Trophoblast cell (in vitro differentiated cells and primary cell): ENCODE results near the gene BPIFA1.

Source experiments
- DNase-seq, 2 donors: peaks; one replicate each; pipeline ENCODE4 v3.0.0-alpha.2; 2016
- H2AFZ ChIP-seq: 2 replicates; pipeline ENCODE4 v1.6.1; 2013; ENCODE audit warnings: low read length, moderate library complexity, mild to moderate bottlenecking; ENCODE audit not compliant: insufficient read depth, poor library complexity
- H2AK5ac ChIP-seq: 2 replicates; pipeline ENCODE4 v1.6.1; 2013; ENCODE audit warnings: mild to moderate bottlenecking, low read length
- H2BK120ac ChIP-seq: 2 replicates; pipeline ENCODE4 v1.6.1; 2013; ENCODE audit warnings: low read length, mild to moderate bottlenecking, moderate library complexity; ENCODE audit not compliant: insufficient read depth, poor library complexity
- H2BK12ac ChIP-seq: 2 replicates; pipeline ENCODE4 v1.6.1; 2013; ENCODE audit warnings: mild to moderate bottlenecking, low read length, moderate library complexity
- H2BK5ac ChIP-seq: 2 replicates; pipeline ENCODE4 v1.6.1; 2013; ENCODE audit warnings: low read length, low read depth, moderate library complexity, mild to moderate bottlenecking; ENCODE audit not compliant: poor library complexity
- H3K14ac ChIP-seq: 2 replicates; pipeline ENCODE4 v1.6.1; 2013; ENCODE audit warnings: mild to moderate bottlenecking, low read length
- H3K18ac ChIP-seq: 2 replicates; pipeline ENCODE4 v1.6.1; 2013; ENCODE audit warnings: mild to moderate bottlenecking, low read length
- H3K23ac ChIP-seq: 2 replicates; pipeline ENCODE4 v1.6.1; 2013; ENCODE audit warnings: low read length
- H3K27ac ChIP-seq: 2 replicates; pipeline ENCODE4 v1.5.1; 2013; ENCODE audit warnings: low read depth, mild to moderate bottlenecking, inconsistent platforms, low read length, moderate library complexity
- H3K27me3 ChIP-seq: 2 replicates; pipeline ENCODE4 v1.6.1; 2013; ENCODE audit warnings: inconsistent platforms, mild to moderate bottlenecking, low read length, moderate library complexity; ENCODE audit not compliant: insufficient read depth
- H3K36me3 ChIP-seq, 2 experiments: 1 replicate in 1 of 2; 2 replicates in 1 of 2; pipeline ENCODE4 v1.6.1; 2013; ENCODE audit warnings: low read length in 2 of 2, mild to moderate bottlenecking in 2 of 2, moderate library complexity in 1 of 2; ENCODE audit not compliant: insufficient read depth in 2 of 2, control insufficient read depth in 1 of 2
- H3K4ac ChIP-seq: 2 replicates; pipeline ENCODE4 v1.6.1; 2013; ENCODE audit warnings: low read depth, mild to moderate bottlenecking, low read length, moderate library complexity
- H3K4me1 ChIP-seq, 2 experiments: 1 replicate in 1 of 2; 2 replicates in 1 of 2; pipeline ENCODE4 v1.6.1; 2013; ENCODE audit warnings: low read length in 2 of 2, mild to moderate bottlenecking in 2 of 2, moderate library complexity in 1 of 2; ENCODE audit not compliant: insufficient read depth in 2 of 2, control insufficient read depth in 1 of 2
- H3K4me2 ChIP-seq: 2 replicates; pipeline ENCODE4 v1.6.1; 2013; ENCODE audit warnings: inconsistent platforms, mild to moderate bottlenecking, low read length, moderate library complexity
- H3K4me3 ChIP-seq: 2 replicates; pipeline ENCODE4 v1.5.1; 2013; ENCODE audit warnings: mild to moderate bottlenecking, low read depth, low read length, inconsistent platforms
- H3K79me1 ChIP-seq: one replicate; pipeline ENCODE4 v1.6.1; 2013; ENCODE audit warnings: low read length
- H3K79me2 ChIP-seq: 2 replicates; pipeline ENCODE4 v1.6.1; 2013; ENCODE audit warnings: low read length, mild to moderate bottlenecking; ENCODE audit not compliant: control insufficient read depth, insufficient read depth, poor library complexity
- H3K9ac ChIP-seq: 2 replicates; pipeline ENCODE4 v1.6.1; 2013; ENCODE audit warnings: mild to moderate bottlenecking, low read length
- H3K9me3 ChIP-seq: 2 replicates; pipeline ENCODE4 v1.6.1; 2013; ENCODE audit warnings: low read depth, mild to moderate bottlenecking, control low read depth, inconsistent platforms, low read length; ENCODE audit not compliant: insufficient read depth
- H4K12ac ChIP-seq: 2 replicates; pipeline ENCODE4 v1.6.1; 2013; ENCODE audit warnings: low read depth, mild to moderate bottlenecking, low read length, moderate library complexity
- H4K8ac ChIP-seq: 2 replicates; pipeline ENCODE4 v1.6.1; 2013; ENCODE audit warnings: low read depth, mild to moderate bottlenecking, low read length, moderate library complexity
- H4K91ac ChIP-seq: one replicate; pipeline ENCODE4 v1.6.1; 2013; ENCODE audit warnings: low read depth, mild to moderate bottlenecking, low read length, moderate library complexity
- WGBS: extraction: QIAGEN DNeasy Blood & Tissue Kit; methylation state at CpG from one replicate; pipeline ENCODE4 v1.1.7; 2013; ENCODE audit warnings: missing lambda C conversion rate; ENCODE audit not compliant: insufficient read length, insufficient coverage; ENCODE audit errors: extremely low coverage; 5-methylcytosine and 5-hydroxymethylcytosine counted together

The BPIFA1 gene

DNA sequence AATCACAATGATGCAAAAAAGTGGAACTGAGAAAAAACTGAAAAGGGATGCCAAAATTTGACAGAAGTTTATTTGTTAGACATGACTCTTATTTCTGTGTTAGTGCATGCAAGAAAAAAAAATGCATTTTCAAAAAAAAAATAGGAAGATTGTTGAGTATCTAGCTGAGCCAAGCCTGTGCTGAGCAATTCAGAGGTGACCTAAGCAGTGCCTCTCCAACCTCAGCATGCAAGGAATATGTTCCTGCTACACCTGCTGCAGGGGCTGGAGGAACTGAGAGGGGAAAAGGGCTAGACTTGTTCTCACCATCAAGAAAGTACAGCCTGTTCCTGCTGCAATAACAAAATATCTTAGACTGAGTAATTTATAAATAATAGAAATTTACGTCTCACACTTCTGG, 43.8 kb upstream of the BPIFA1 start:
- Histone ChIP-seq H3K27me3 (no peaks in the 10 kb centered on the region), H3K4me1 (no peaks in the 10 kb centered on the region), H3K18ac (no peak overlapping the region), H3K79me2 (no peaks in the 10 kb centered on the region), H3K4ac (no peak overlapping the region), H3K4me2 (no peak overlapping the region), H2AK5ac (no peak overlapping the region), H2BK12ac (no peak overlapping the region), H2BK5ac (no peak overlapping the region), H3K9ac (no peak overlapping the region), H3K36me3 (no peaks in the 10 kb centered on the region), H4K8ac (no peak overlapping the region), H3K14ac (no peak overlapping the region), H3K9me3 (no peaks in the 10 kb centered on the region), H3K27ac (no peak overlapping the region), H3K79me1 (no peaks in the 10 kb centered on the region), H3K4me3 (no peak overlapping the region), H4K12ac (no peak overlapping the region), H4K91ac (no peak overlapping the region), H2AFZ (no peak overlapping the region), H2BK120ac (no peak overlapping the region), H3K23ac (no peak overlapping the region)
- no peak for DNase-seq
- no CpG with 5 or more reads among the region's 1 CpG for WGBS

DNA sequence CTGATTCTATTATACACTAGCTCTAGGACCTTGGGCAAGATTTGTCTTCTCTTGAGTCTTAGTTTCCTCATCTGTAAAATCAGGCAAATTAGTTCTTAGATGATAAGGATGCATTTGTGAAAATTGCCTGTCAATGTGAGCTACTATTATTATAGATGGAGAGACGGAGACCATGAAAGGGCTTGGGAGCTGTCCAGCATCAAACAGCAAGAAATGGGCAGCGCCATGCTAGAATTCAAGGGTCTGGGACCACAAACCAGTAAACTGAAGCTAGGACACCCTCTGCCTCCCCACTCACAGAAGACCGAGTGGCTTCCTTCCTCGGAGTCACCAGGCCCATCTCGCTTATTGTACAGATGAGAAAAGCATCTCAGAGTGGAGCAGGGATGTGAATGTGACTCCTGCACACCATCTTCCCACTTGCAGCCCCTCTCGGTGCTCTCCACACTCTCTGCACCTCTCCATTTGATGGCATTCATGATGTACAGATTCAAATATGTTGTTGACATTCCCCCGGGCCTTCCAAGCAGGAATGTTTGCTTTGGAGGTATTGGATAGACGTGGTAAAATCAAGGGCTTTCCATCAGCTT, 42.8 kb upstream of the BPIFA1 start:
- Histone ChIP-seq H3K23ac (no peak overlapping the region), H4K8ac (no peak overlapping the region), H3K36me3 (no peaks in the 10 kb centered on the region), H3K79me1 (no peaks in the 10 kb centered on the region), H3K9ac (no peak overlapping the region), H2BK120ac (no peak overlapping the region), H3K27me3 (no peaks in the 10 kb centered on the region), H3K4me3 (no peak overlapping the region), H3K18ac (no peak overlapping the region), H3K9me3 (no peaks in the 10 kb centered on the region), H2AFZ (no peak overlapping the region), H3K4me1 (no peaks in the 10 kb centered on the region), H2BK12ac (no peak overlapping the region), H3K4me2 (no peak overlapping the region), H3K27ac (no peak overlapping the region), H4K91ac (no peak overlapping the region), H3K79me2 (no peaks in the 10 kb centered on the region), H3K4ac (no peak overlapping the region), H2AK5ac (no peak overlapping the region), H3K14ac (no peak overlapping the region), H2BK5ac (no peak overlapping the region), H4K12ac (no peak overlapping the region)
- peak in 1 of 2 donors; percentile 18 for DNase-seq
- no CpG with 5 or more reads among the region's 8 CpGs for WGBS

DNA sequence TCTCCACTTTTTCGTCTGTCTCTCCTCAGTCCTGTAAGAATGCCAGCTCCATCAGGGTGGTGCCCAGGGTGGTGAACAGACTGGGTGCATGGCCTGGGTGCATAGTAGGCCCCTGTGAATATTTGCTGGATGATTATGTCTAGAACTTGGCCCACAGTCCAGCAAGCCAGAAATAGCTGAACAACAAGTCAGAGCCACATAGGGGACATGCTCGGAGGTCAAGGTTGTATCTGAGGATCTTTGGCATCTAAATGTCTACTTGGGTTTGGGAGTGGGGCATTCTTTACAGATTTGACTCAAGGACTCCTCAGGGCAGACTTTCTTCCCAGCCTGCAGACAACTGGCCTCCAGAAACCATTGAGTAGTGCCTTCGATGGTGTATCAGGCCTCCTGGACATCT, 36.8 kb upstream of the BPIFA1 start:
- Histone ChIP-seq H3K4ac (no peak overlapping the region), H2AK5ac (no peak overlapping the region), H3K27me3 (no peaks in the 10 kb centered on the region), H3K9me3 (no peaks in the 10 kb centered on the region), H4K91ac (no peak overlapping the region), H3K36me3 (no peaks in the 10 kb centered on the region), H3K79me1 (no peaks in the 10 kb centered on the region), H3K14ac (no peak overlapping the region), H2AFZ (no peak overlapping the region), H3K4me2 (no peak overlapping the region), H4K12ac (no peak overlapping the region), H3K4me3 (no peak overlapping the region), H3K9ac (no peak overlapping the region), H2BK5ac (no peak overlapping the region), H2BK120ac (no peak overlapping the region), H2BK12ac (no peak overlapping the region), H3K27ac (no peak overlapping the region), H3K79me2 (no peaks in the 10 kb centered on the region), H3K4me1 (no peaks in the 10 kb centered on the region), H3K23ac (no peak overlapping the region), H3K18ac (no peak overlapping the region), H4K8ac (no peak overlapping the region)
- DNase-seq: peak; percentile 87 to 93
- no CpG with 5 or more reads among the region's 3 CpGs for WGBS

GRCh38 chr20:33202451-33202850, 33.3 kb upstream of the BPIFA1 start:
- no CpG with 5 or more reads among the region's 4 CpGs for WGBS
- Histone ChIP-seq H2BK120ac (no peak overlapping the region), H4K8ac (no peak overlapping the region), H3K14ac (no peak overlapping the region), H2BK12ac (no peak overlapping the region), H3K9ac (no peak overlapping the region), H3K18ac (no peak overlapping the region), H2AK5ac (no peak overlapping the region), H3K79me1 (no peaks in the 10 kb centered on the region), H2BK5ac (no peak overlapping the region), H3K4me1 (no peaks in the 10 kb centered on the region), H3K4me2 (no peak overlapping the region), H2AFZ (no peak overlapping the region), H3K9me3 (no peaks in the 10 kb centered on the region), H3K27ac (no peak overlapping the region), H3K4me3 (no peak overlapping the region), H3K4ac (no peak overlapping the region), H3K79me2 (no peaks in the 10 kb centered on the region), H3K23ac (no peak overlapping the region), H4K91ac (no peak overlapping the region), H3K27me3 (no peaks in the 10 kb centered on the region), H3K36me3 (no peaks in the 10 kb centered on the region), H4K12ac (no peak overlapping the region)
- DNase-seq: peak; percentile 64 to 87
